HG03469 (cell line): ENCODE data around the gene ITSN2.
"Not testable (repeated sequence)": the region's sequence is repeated elsewhere in the genome, so short reads cannot be mapped to it uniquely, and the experiment has no call there.

Source experiments
- ATAC-seq: cut with Tn5 transposase; IDR thresholded peaks from one replicate; pipeline ENCODE4 v1.9.1; 2021; ENCODE audit warnings: mild to moderate bottlenecking, moderate library complexity, moderate number of reproducible peaks; ENCODE audit not compliant: unreplicated experiment

The ITSN2 gene

GRCh38 chr2:24365051-24365450 lies 4.7 kb upstream of the ITSN2 start:
- no peak for ATAC-seq

- no peak for ATAC-seq
Measured at GRCh38 chr2:24363301-24363700, 3.0 kb upstream of the ITSN2 start.

- ATAC-seq: no peak
Measured at GRCh38 chr2:24362253-24362652, 1.9 kb upstream of the ITSN2 start.

GRCh38 chr2:24360963-24361330 lies 611 bp upstream of the ITSN2 start:
- no peak for ATAC-seq

- no peak for ATAC-seq
Measured at GRCh38 chr2:24359129-24360049, 947 bp downstream of the ITSN2 start.

GRCh38 chr2:24357767-24358166 lies 2.6 kb downstream of the ITSN2 start:
- not testable (repeated sequence) for ATAC-seq

- ATAC-seq: not testable (repeated sequence)
Measured at GRCh38 chr2:24357115-24357514, 3.2 kb downstream of the ITSN2 start.

GRCh38 chr2:24354957-24355356 lies 5.4 kb downstream of the ITSN2 start:
- no peak for ATAC-seq

GRCh38 chr2:24354395-24354794 lies 5.9 kb downstream of the ITSN2 start:
- ATAC-seq: no peak

- no peak for ATAC-seq
Measured at GRCh38 chr2:24353973-24354372, 6.4 kb downstream of the ITSN2 start.

- no peak for ATAC-seq
Measured at GRCh38 chr2:24353364-24353763, 7.0 kb downstream of the ITSN2 start.

- no peak for ATAC-seq
Measured at GRCh38 chr2:24352664-24353063, 7.7 kb downstream of the ITSN2 start.

- ATAC-seq: no peak
Measured at GRCh38 chr2:24351981-24352380, 8.4 kb downstream of the ITSN2 start.

- no peak for ATAC-seq
Measured at GRCh38 chr2:24351627-24351938, 8.8 kb downstream of the ITSN2 start.

- no peak for ATAC-seq
Measured at GRCh38 chr2:24350826-24351626, 9.3 kb downstream of the ITSN2 start.

GRCh38 chr2:24349097-24349496 lies 11.2 kb downstream of the ITSN2 start:
- no peak for ATAC-seq

GRCh38 chr2:24345937-24346336 lies 14.4 kb downstream of the ITSN2 start:
- no peak for ATAC-seq

- ATAC-seq: peak; percentile 45
Measured at GRCh38 chr2:24343225-24343882, 17.0 kb downstream of the ITSN2 start.

- no peak for ATAC-seq
Measured at GRCh38 chr2:24342110-24342910, 18.0 kb downstream of the ITSN2 start.

- ATAC-seq: no peak
Measured at GRCh38 chr2:24339856-24340262, 20.5 kb downstream of the ITSN2 start.

- not testable (repeated sequence) for ATAC-seq
Measured at GRCh38 chr2:24339098-24339497, 21.2 kb downstream of the ITSN2 start.
